GM10248 (cell line): ENCODE results near the gene GRIK4.
A peak's percentile ranks its signal among the peaks of the same experiment; 100 is the strongest.

Source experiments
- CTCF ChIA-PET: fragments of 300-600 bp; sonication (Branson Sonifier 250); formaldehyde crosslinking; extraction: SDS; loops from one replicate; lab custom pipeline; 2021; ENCODE audit warnings: antibody characterized with exemption; lab: Yijun Ruan, JAX
- POLR2A ChIA-PET: fragments of 350-650 bp; sonication (Branson Sonifier 250); formaldehyde crosslinking; extraction: SDS; loops from one replicate; lab custom pipeline; 2020; ENCODE audit warnings: antibody characterized with exemption; lab: Yijun Ruan, JAX
- DNase-seq: peaks from one replicate; pipeline ENCODE4 v3.0.0; 2012; ENCODE audit errors: extremely low spot score
- CTCF ChIP-seq: IDR thresholded peaks from 2 replicates; pipeline ENCODE4 v1.5.1; 2012; ENCODE audit warnings: mild to moderate bottlenecking, low read depth; ENCODE audit errors: extremely low read depth, missing control alignments, control extremely low read depth

The GRIK4 gene

DNA sequence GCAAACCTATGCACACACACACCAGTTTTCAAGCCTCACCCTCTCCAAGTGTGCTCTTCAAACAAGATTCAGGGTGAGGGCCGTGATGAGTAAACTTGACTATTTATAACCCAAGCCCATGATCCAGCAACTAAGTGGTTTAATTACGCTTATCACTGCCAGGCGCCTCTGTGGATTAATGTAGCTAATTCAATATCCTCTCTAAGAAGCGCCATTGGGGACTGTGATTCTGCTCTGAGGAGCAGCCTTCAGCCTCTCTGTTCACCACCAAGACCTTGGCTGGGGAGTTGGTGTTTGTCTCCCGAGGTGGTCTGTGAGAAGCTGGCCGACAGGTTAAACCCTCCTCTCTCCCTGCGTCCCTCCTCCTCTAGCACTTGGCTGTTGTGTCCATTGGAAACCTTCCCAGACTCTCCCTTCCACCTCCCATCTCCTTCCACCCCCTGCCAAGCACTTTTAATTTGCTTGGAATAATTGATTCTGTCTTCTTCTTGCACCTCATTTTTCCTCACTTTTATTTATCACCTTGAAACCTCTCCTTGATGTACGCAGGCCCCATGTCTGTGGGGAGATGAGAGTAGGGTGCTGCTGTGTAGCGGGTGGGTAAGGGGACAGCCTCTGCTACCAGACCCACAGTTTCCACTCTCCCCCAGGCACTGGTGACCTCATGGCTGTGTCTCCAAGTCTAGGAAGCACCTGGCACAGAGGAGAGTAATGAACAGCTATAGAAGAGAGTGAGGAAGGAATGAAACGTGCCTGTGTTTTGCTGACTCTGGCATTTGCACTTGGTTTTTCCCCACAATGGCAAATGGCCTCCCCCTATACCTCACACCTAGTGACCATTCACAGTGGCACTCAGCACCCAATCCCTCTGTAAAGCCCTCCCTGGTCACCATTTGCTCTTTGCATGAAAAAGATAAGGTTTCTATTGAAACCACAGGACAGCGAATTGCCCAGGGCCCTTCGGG, 236.6 kb downstream of the GRIK4 start:
- TF ChIP-seq CTCF: no peak
- CTCF ChIA-PET: interaction anchor here (1.2 kb wide), 1 partner anchor 25 kb away, joined by 3 read pairs; no protein-coding TSS in a partner anchor
- no peak for DNase-seq
- POLR2A ChIA-PET: no interaction called here

- CTCF ChIA-PET: no interaction called here
- POLR2A ChIA-PET: no interaction called here
- DNase-seq: no peak
- TF ChIP-seq CTCF: no peak
Observed at GRCh38 chr11:120749395-120749794, 237.8 kb downstream of the GRIK4 start.

- ChIA-PET CTCF (interaction anchor here (1.0 to 1.3 kb wide), 2 partner anchors 51 to 66 kb away, joined by 4 to 5 read pairs; no protein-coding TSS in a partner anchor), POLR2A (no interaction called here)
- peak; percentile 5 for DNase-seq
- no peak for TF ChIP-seq CTCF
Observed at GRCh38 chr11:120750647-120751549, 239.3 kb downstream of the GRIK4 start.

DNA sequence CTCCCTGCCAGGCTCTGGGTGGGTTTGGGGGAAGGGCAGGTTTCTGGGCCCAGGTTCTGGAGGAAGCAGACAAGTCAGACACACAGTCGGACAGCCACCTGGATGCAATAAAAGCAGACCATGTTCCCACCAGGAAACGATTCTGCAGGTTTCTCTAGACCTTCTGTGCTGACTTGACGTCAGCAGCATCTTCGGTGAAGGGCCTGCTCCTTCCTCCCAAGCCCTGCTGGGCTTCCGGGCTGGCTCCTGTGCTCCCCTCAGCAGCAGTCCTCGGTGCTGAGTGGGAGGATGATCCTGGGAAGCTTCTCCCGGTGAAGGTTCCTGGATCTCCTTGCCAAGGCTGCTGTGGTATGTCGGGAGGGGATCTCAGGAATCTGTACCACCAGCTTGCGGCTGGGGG, 240.0 kb downstream of the GRIK4 start:
- DNase-seq: peak; percentile 6
- no peak for TF ChIP-seq CTCF
- ChIA-PET POLR2A (no interaction called here), CTCF (interaction anchor here (1.0 to 1.3 kb wide), 2 partner anchors 51 to 67 kb away, joined by 4 to 5 read pairs; no protein-coding TSS in a partner anchor)

DNA sequence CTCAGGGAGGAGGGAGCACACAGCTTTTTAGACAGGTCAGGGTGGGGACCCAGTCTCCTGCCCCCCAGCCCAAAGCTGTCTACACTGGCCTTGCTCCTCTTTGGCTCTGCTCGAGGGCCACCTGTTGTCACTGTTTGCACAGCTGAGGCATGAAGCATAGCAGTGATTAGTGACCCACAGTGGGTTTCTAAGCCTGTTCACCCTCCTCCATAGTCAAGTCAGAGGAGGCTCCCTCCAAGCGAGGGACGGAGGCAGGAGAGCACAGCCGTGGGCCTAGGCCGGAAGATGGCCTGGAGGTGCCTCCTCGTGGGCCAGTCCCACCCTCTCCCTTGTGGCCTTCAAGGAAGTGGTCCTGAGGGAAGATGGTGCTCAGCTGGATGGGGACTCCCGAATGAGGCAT, 241.1 kb downstream of the GRIK4 start:
- ChIA-PET POLR2A (no interaction called here), CTCF (interaction anchor here (1.1 to 1.3 kb wide), 2 partner anchors 10 to 68 kb away, joined by 3 to 5 read pairs; no protein-coding TSS in a partner anchor)
- no peak for TF ChIP-seq CTCF

GRCh38 chr11:120756931-120757330, 245.4 kb downstream of the GRIK4 start:
- ChIA-PET POLR2A (no interaction called here), CTCF (interaction anchor here (1.2 kb wide), 1 partner anchor 13 kb away, joined by 3 read pairs; no protein-coding TSS in a partner anchor)
- DNase-seq: no peak
- TF ChIP-seq CTCF: no peak

More for the DNA sequence above, 241.1 kb downstream of the GRIK4 start:
- peak; percentile 4 for DNase-seq
